HepG2 (cell line): ENCODE measurements around the gene ST6GALNAC2. TPM values are rescaled to one million over a fixed set of nuclear protein-coding genes. Genes with fewer than 3 reads are reported as not detected.
A peak's percentile ranks its signal among the peaks of the same experiment; 100 is the strongest.

Source experiments
- ATAC-seq: fragments of 200-7000 bp; cut with Tn5 transposase; 3 replicates; pipeline ENCODE4 v1.9.1; 2020; ENCODE audit warnings: mild to moderate bottlenecking, moderate library complexity
- BruUV-seq: library from RNA; stranded (reverse); fragments of 400-500 nt; replicated peaks from 2 replicates; lab custom pipeline; 2021; lab: Mats Ljungman, UMichigan
- CTCF ChIA-PET: fragments of 300-600 bp; formaldehyde crosslinking; extraction: SDS; loops from one replicate; lab custom pipeline; 2021; ENCODE audit warnings: low total read pairs, inconsistent platforms, low intra/inter-chr PET ratio; lab: Yijun Ruan, JAX
- POLR2A ChIA-PET: fragments of 350-600 bp; sonication (Branson Sonifier 250); formaldehyde crosslinking; loops from one replicate; lab custom pipeline; 2020; ENCODE audit warnings: antibody characterized with exemption, inconsistent platforms; lab: Yijun Ruan, JAX
- DNase-seq: peaks from one replicate; pipeline ENCODE4 v3.0.0-alpha.2; 2015; ENCODE audit warnings: low spot score
- FAIRE-seq: peaks from 3 replicates; lab custom pipeline; 2011; peaks lifted over from hg19 to GRCh38; lab: Jason Lieb, UNC
- H2AFZ ChIP-seq: one replicate; pipeline ENCODE4 v1.6.1; 2011; ENCODE audit warnings: low read length, inconsistent platforms
- H3K27ac ChIP-seq: fragments of 300-600 bp; 3 replicates; pipeline ENCODE4 v1.8.0; 2011; ENCODE audit warnings: mixed run types, mild to moderate bottlenecking, mixed read lengths, low read length, inconsistent platforms; ENCODE audit not compliant: insufficient read depth; ENCODE audit errors: extremely low read length
- H3K27me3 ChIP-seq, 2 experiments: fragments of 200-600 bp in 1 of 2; 2 replicates in 1 of 2; 3 replicates in 1 of 2; pipeline versions ENCODE4 v1.6.0 to v1.8.0; 2011; ENCODE audit warnings: low read length in 2 of 2, mild to moderate bottlenecking in 2 of 2, moderate library complexity in 2 of 2, inconsistent platforms in 1 of 2; ENCODE audit not compliant: insufficient read depth in 2 of 2, control insufficient read depth in 1 of 2
- H3K36me3 ChIP-seq, 2 experiments: fragments of 200-600 bp in 1 of 2; replicated peaks in 1 of 2; 2 replicates in 1 of 2; 3 replicates in 1 of 2; pipeline versions ENCODE4 v1.5.1 to v1.8.0; 2011; ENCODE audit warnings: low read length in 2 of 2, inconsistent platforms in 1 of 2; ENCODE audit not compliant: insufficient read depth in 2 of 2, control insufficient read depth in 1 of 2
- H3K4me1 ChIP-seq: 2 replicates; pipeline ENCODE4 v1.5.1; 2012; ENCODE audit warnings: low read length, inconsistent platforms; ENCODE audit not compliant: insufficient read depth
- H3K4me2 ChIP-seq: 2 replicates; pipeline ENCODE4 v1.6.0; 2011; ENCODE audit warnings: low read depth, low read length, inconsistent platforms
- H3K4me3 ChIP-seq, 3 experiments: fragments of 200-600 bp in 1 of 3; sonication (generic), shearing (Covaris generic) in 1 of 3; replicated peaks in 1 of 3; 2 replicates each; pipeline ENCODE4 v1.5.1; 2011 to 2016; ENCODE audit warnings: low read length in 3 of 3, inconsistent platforms in 2 of 3, low read depth in 2 of 3, mild to moderate bottlenecking in 2 of 3, control low read depth in 1 of 3, mixed read lengths in 1 of 3; ENCODE audit not compliant: insufficient read depth in 1 of 3
- H3K79me2 ChIP-seq: one replicate; pipeline ENCODE4 v1.6.1; 2011; ENCODE audit warnings: low read length, inconsistent platforms; ENCODE audit not compliant: insufficient read depth
- H3K9ac ChIP-seq: 2 replicates; pipeline ENCODE4 v1.6.0; 2011; ENCODE audit warnings: mild to moderate bottlenecking, low read depth, low read length, inconsistent platforms; ENCODE audit not compliant: insufficient read depth
- H3K9me3 ChIP-seq: 2 replicates; pipeline ENCODE4 v1.5.1; 2012; ENCODE audit warnings: mild to moderate bottlenecking, low read length
- H4K20me1 ChIP-seq: 2 replicates; pipeline ENCODE4 v1.6.0; 2011; ENCODE audit warnings: inconsistent platforms, mild to moderate bottlenecking, low read length, moderate library complexity; ENCODE audit not compliant: insufficient read depth
- ELK4 ChIP-seq: sonication (generic); formaldehyde crosslinking; IDR thresholded peaks from 2 replicates; pipeline ENCODE4 v1.9.0; 2021; ENCODE audit warnings: missing genetic modification reagents, borderline replicate concordance
- EZH2 ChIP-seq: conservative IDR thresholded peaks from 2 replicates; pipeline ENCODE4 v1.6.1; 2012; ENCODE audit warnings: mild to moderate bottlenecking, low read depth, low read length, moderate library complexity
- HNRNPUL1 ChIP-seq: fragments of 200-400 bp; formaldehyde crosslinking; IDR thresholded peaks from 2 replicates; pipeline ENCODE4 v1.6.1; 2017; ENCODE audit warnings: low read depth, mild to moderate bottlenecking, low read length, moderate library complexity
- HOXA9 ChIP-seq: sonication (generic); formaldehyde crosslinking; IDR thresholded peaks from 2 replicates; pipeline ENCODE4 v1.8.1; 2022; ENCODE audit warnings: missing genetic modification reagents, mild to moderate bottlenecking, moderate library complexity, borderline replicate concordance
- KAT8 ChIP-seq: IDR thresholded peaks from 2 replicates; pipeline ENCODE4 v1.6.1; 2016; ENCODE audit warnings: missing genetic modification reagents, missing compliant biosample characterization
- PHB2 ChIP-seq: fragments of 450-650 bp; IDR thresholded peaks from 2 replicates; pipeline ENCODE4 v1.6.1; 2018; ENCODE audit not compliant: partially characterized antibody
- PHF21A ChIP-seq: sonication (generic); formaldehyde crosslinking; IDR thresholded peaks from 2 replicates; pipeline ENCODE4 v1.5.0; 2020; ENCODE audit warnings: mild to moderate bottlenecking, missing genetic modification reagents
- SP2 ChIP-seq: sonication (generic); formaldehyde crosslinking; IDR thresholded peaks from 2 replicates; pipeline ENCODE4 v1.5.1; 2020; ENCODE audit warnings: mild to moderate bottlenecking, missing genetic modification reagents
- SRSF1 ChIP-seq: fragments of 200-400 bp; formaldehyde crosslinking; optimal IDR thresholded peaks from 2 replicates; pipeline ENCODE3; 2017; ENCODE audit warnings: mild to moderate bottlenecking, low read depth, low read length, moderate library complexity
- TBX3 ChIP-seq: fragments of 450-650 bp; IDR thresholded peaks from 2 replicates; pipeline ENCODE4 v1.6.1; 2017; ENCODE audit warnings: antibody characterized with exemption, mild to moderate bottlenecking, inconsistent platforms, borderline replicate concordance
- TMF1 ChIP-seq: sonication (generic); formaldehyde crosslinking; IDR thresholded peaks from 2 replicates; pipeline ENCODE4 v1.8.1; 2022; ENCODE audit warnings: low read depth, missing genetic modification reagents
- ZBTB2 ChIP-seq: sonication (generic); formaldehyde crosslinking; IDR thresholded peaks from 2 replicates; pipeline ENCODE4 v1.8.0; 2022; ENCODE audit warnings: low read depth, missing genetic modification reagents
- ZBTB7A ChIP-seq: sonication (generic); formaldehyde crosslinking; IDR thresholded peaks from 2 replicates; pipeline ENCODE4 v1.8.0; 2022; ENCODE audit warnings: mild to moderate bottlenecking, missing genetic modification reagents
- ZBTB7B ChIP-seq: sonication (generic); formaldehyde crosslinking; IDR thresholded peaks from 2 replicates; pipeline ENCODE4 v1.4.0; 2020; ENCODE audit warnings: missing genetic modification reagents
- ZNF20 ChIP-seq: sonication (generic); formaldehyde crosslinking; IDR thresholded peaks from 2 replicates; pipeline ENCODE4 v1.4.0; 2020; ENCODE audit warnings: mild to moderate bottlenecking, moderate library complexity, missing genetic modification reagents
- ZNF704 ChIP-seq: sonication (generic); formaldehyde crosslinking; IDR thresholded peaks from 2 replicates; pipeline ENCODE4 v1.8.1; 2023; ENCODE audit warnings: mild to moderate bottlenecking, inconsistent platforms, moderate library complexity, missing genetic modification reagents, borderline replicate concordance
- WGBS: methylation state at CpG from one replicate; pipeline ENCODE4 v1.1.6; 2017; ENCODE audit warnings: low lambda C conversion rate; 5-methylcytosine and 5-hydroxymethylcytosine counted together
- in situ Hi-C: cut with HindIII; loops from 2 replicates; pipeline ENCODE4 v1.10.0; 2017; ENCODE audit warnings: low pct_unique_long_range_greater_than_20kb; ENCODE audit not compliant: extremely low pct_ligation_motif_present
- intact Hi-C: fragments of 100-400 bp; cut with micrococcal nuclease; formaldehyde crosslinking; loops from one replicate; pipeline ENCODE4 v1.10.0; 2022; ENCODE audit not compliant: unreplicated experiment
- polyA plus RNA-seq, 8 experiments: library from polyadenylated mRNA; depleted of rRNA in 3 of 8; stranded (reverse) in 7 of 8; unstranded in 1 of 8; fragments of >200 nt; fragmentation: Illumina TruSeq in 4 of 8; extraction: Trizol in 4 of 8; gene quantifications; 2 replicates each; pipeline versions ENCODE4 v1.2.1 to v1.2.3, GENCODE V29; 2011 to 2016; ENCODE audit warnings: low read depth in 4 of 8, missing spikeins in 1 of 8, mixed read lengths in 1 of 8; ENCODE audit not compliant: insufficient read depth in 1 of 8
- total RNA-seq, 5 experiments: library from RNA; depleted of rRNA; stranded (reverse); fragments of >200 nt; fragmentation: Illumina TruSeq; extraction: Trizol; gene quantifications; 2 replicates each; pipeline ENCODE4 v1.2.3, GENCODE V29; 2016; ENCODE audit warnings: low read depth in 1 of 5
- TF ChIP-seq, protein P1 (sequence below): sonication (generic); formaldehyde crosslinking; IDR thresholded peaks from 2 replicates; pipeline ENCODE4 v1.8.0; 2022; ENCODE audit warnings: missing genetic modification reagents, mild to moderate bottlenecking, moderate library complexity, borderline replicate concordance

The ST6GALNAC2 gene
- total and polyA plus RNA-seq, 2 of the 13 experiments (the other 11 are each of a cell fraction or from before 2014, with no cell fraction given) = 0.12 to 0.49 TPM

- H3K4me1 ChIP-seq = peaks cover 34% of the 10 kb centered on the region
- H3K27ac ChIP-seq = peak overlapping the region; percentile 57
- peak overlapping the region; percentile 49 for H3K9ac ChIP-seq
- WGBS = 3% methylated on average over 12 of the region's 17 CpGs
- peak; percentile 78 for FAIRE-seq
- CTCF ChIA-PET = interaction anchor here (1.2 kb wide), 1 partner anchor 153 kb away, joined by 3 read pairs; no protein-coding TSS in a partner anchor
- peak overlapping the region; percentile 59 for H2AFZ ChIP-seq
- H3K27me3 ChIP-seq = peaks cover 0 to 6% of the 10 kb centered on the region in 2 experiments; a peak in 1 of 5 replicates
- no peaks in the 10 kb centered on the region for H3K9me3 ChIP-seq
- no peaks in the 10 kb centered on the region for H3K79me2 ChIP-seq
- peak; percentile 95 for ATAC-seq
- H3K36me3 ChIP-seq = no peaks in the 10 kb centered on the region
- TSS peak; percentile 74 for BruUV-seq
- POLR2A ChIA-PET = interaction anchor here (1.0 to 4.2 kb wide), 18 partner anchors 10 to 259 kb away, joined by 3 to 39 read pairs (median 5); partner anchors contain the start of genes PRPSAP1 and ST6GALNAC2
- intact Hi-C loops (loop anchor here (5.0 kb wide), 1 partner anchor 56 kb away; no protein-coding TSS in a partner anchor), in situ Hi-C loops (no loop called here)
- H3K4me3 ChIP-seq = peak overlapping the region; percentile 17 to 70 (median 32)
- peak; percentile 94 for DNase-seq
- H3K4me2 ChIP-seq = peak overlapping the region; percentile 95
- no peaks in the 10 kb centered on the region for H4K20me1 ChIP-seq
- 0 out of 2 replicates have a peak, but pooled peaks have one; percentile 35 for TF ChIP-seq ZBTB7B
- TF ChIP-seq, protein P1, sequence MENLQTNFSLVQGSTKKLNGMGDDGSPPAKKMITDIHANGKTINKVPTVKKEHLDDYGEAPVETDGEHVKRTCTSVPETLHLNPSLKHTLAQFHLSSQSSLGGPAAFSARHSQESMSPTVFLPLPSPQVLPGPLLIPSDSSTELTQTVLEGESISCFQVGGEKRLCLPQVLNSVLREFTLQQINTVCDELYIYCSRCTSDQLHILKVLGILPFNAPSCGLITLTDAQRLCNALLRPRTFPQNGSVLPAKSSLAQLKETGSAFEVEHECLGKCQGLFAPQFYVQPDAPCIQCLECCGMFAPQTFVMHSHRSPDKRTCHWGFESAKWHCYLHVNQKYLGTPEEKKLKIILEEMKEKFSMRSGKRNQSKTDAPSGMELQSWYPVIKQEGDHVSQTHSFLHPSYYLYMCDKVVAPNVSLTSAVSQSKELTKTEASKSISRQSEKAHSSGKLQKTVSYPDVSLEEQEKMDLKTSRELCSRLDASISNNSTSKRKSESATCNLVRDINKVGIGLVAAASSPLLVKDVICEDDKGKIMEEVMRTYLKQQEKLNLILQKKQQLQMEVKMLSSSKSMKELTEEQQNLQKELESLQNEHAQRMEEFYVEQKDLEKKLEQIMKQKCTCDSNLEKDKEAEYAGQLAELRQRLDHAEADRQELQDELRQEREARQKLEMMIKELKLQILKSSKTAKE (CRISPR knock-in tag) = no peak
- peak; percentile 90 for TF ChIP-seq SP2
- peak; percentile 67 for TF ChIP-seq PHF21A (CRISPR knock-in tag)
- no peak for TF ChIP-seq TBX3
- TF ChIP-seq ELK4 = no peak
- TF ChIP-seq TMF1 (CRISPR knock-in tag) = 0 out of 2 replicates have a peak, but pooled peaks have one; percentile 50
- no peak for TF ChIP-seq ZNF704 (CRISPR knock-in tag)
- TF ChIP-seq PHB2 = no peak
- no peak for TF ChIP-seq HOXA9 (CRISPR knock-in tag)
- TF ChIP-seq KAT8 (CRISPR knock-in tag) = peak; percentile 21; the same call in 1 of the 2 replicates
- no peak for TF ChIP-seq EZH2
- no peak for TF ChIP-seq SRSF1
- TF ChIP-seq ZNF20 = no peak
- TF ChIP-seq ZBTB7A = no peak
- TF ChIP-seq HNRNPUL1 = no peak
- TF ChIP-seq ZBTB2 (CRISPR knock-in tag) = no peak
Measured at GRCh38 chr17:76612977-76613851, 27.6 kb upstream of the ST6GALNAC2 start.
